Effector CD8-positive, alpha-beta T cell (primary cell): Measurements from ENCODE around the gene LIF.

Source experiments
- DNase-seq: peaks from one replicate; lab custom pipeline; 2025; lab: John Stamatoyannopoulos, UW

LIF gene

GRCh38 chr22:30263883-30264282 is 17.3 kb upstream of the LIF start:
- DNase-seq, result no peak

GRCh38 chr22:30262917-30263741 is 16.6 kb upstream of the LIF start:
- DNase-seq, result peak; percentile 74

GRCh38 chr22:30262112-30262511 is 15.6 kb upstream of the LIF start:
- DNase-seq, result no peak

GRCh38 chr22:30261134-30261533 is 14.6 kb upstream of the LIF start:
- DNase-seq, result no peak

GRCh38 chr22:30260682-30261081 is 14.1 kb upstream of the LIF start:
- no peak for DNase-seq

GRCh38 chr22:30260276-30260675 is 13.7 kb upstream of the LIF start:
- no peak for DNase-seq

GRCh38 chr22:30254314-30254713 is 7.8 kb upstream of the LIF start:
- DNase-seq, result no peak

- DNase-seq, result no peak
Measured at GRCh38 chr22:30253205-30253852, 6.8 kb upstream of the LIF start.

GRCh38 chr22:30252411-30253204 is 6.0 kb upstream of the LIF start:
- no peak for DNase-seq

GRCh38 chr22:30251711-30252110 is 5.2 kb upstream of the LIF start:
- no peak for DNase-seq

GRCh38 chr22:30250661-30251267 is 4.2 kb upstream of the LIF start:
- DNase-seq, result no peak

GRCh38 chr22:30250039-30250565 is 3.5 kb upstream of the LIF start:
- no peak for DNase-seq

- DNase-seq, result no peak
Measured at GRCh38 chr22:30249049-30250038, 2.8 kb upstream of the LIF start.

GRCh38 chr22:30248484-30248883 is 1.9 kb upstream of the LIF start:
- DNase-seq, result no peak

GRCh38 chr22:30247974-30248373 is 1.4 kb upstream of the LIF start:
- no peak for DNase-seq

- no peak for DNase-seq
Measured at GRCh38 chr22:30247561-30247960, 1.0 kb upstream of the LIF start.

- DNase-seq, result no peak
Measured at GRCh38 chr22:30246814-30247376, 336 bp upstream of the LIF start.

GRCh38 chr22:30245181-30245984 is 1.2 kb downstream of the LIF start:
- no peak for DNase-seq

- DNase-seq, result no peak
Measured at GRCh38 chr22:30244641-30245040, 1.9 kb downstream of the LIF start.

GRCh38 chr22:30244066-30244465 is 2.5 kb downstream of the LIF start:
- no peak for DNase-seq
